GM21423 (cell line): ENCODE measurements around the gene JMJD8.

Source experiments
- ATAC-seq: cut with Tn5 transposase; IDR thresholded peaks from one replicate; pipeline ENCODE4 v1.9.1; 2021; ENCODE audit warnings: mild to moderate bottlenecking, moderate library complexity; ENCODE audit not compliant: unreplicated experiment

Gene JMJD8

GRCh38 chr16:684071-684794 lies at the start of gene JMJD8:
Gene JMJD8, minus strand, starts transcription at chr16:684334. Its CDS starts 15 bp downstream, at chr16:684319.
- ATAC-seq: peak; percentile 65

GRCh38 chr16:733382-734207 lies 49.5 kb upstream of the JMJD8 start:
- no peak for ATAC-seq

- no peak for ATAC-seq
These were observed 48.8 kb upstream of the JMJD8 start for GRCh38 chr16:732936-733335.

- ATAC-seq: no peak
These were observed 48.2 kb upstream of the JMJD8 start for GRCh38 chr16:732332-732731.

GRCh38 chr16:730666-731509 lies 46.8 kb upstream of the JMJD8 start:
- ATAC-seq: no peak

- no peak for ATAC-seq
These were observed 45.9 kb upstream of the JMJD8 start for GRCh38 chr16:729768-730665.

- ATAC-seq: no peak
These were observed 45.0 kb upstream of the JMJD8 start for GRCh38 chr16:728890-729744.

- peak; percentile 39 for ATAC-seq
These were observed 44.2 kb upstream of the JMJD8 start for GRCh38 chr16:728131-728889.

- no peak for ATAC-seq
These were observed 43.3 kb upstream of the JMJD8 start for GRCh38 chr16:727291-727977.

- no peak for ATAC-seq
These were observed 42.5 kb upstream of the JMJD8 start, which contains the start of the genes CCDC78 and HAGHL for GRCh38 chr16:726438-727290. Gene CCDC78, minus strand, starts transcription at chr16:726443. Its CDS starts 76 bp downstream, at chr16:726367. Gene HAGHL, plus strand, starts transcription at chr16:727106. Its CDS starts 404 bp downstream, at chr16:727510.

GRCh38 chr16:726188-726437 lies 42.0 kb upstream of the JMJD8 start:
- no peak for ATAC-seq

- no peak for ATAC-seq
These were observed 41.5 kb upstream of the JMJD8 start for GRCh38 chr16:725463-726187.

GRCh38 chr16:725041-725376 lies 40.9 kb upstream of the JMJD8 start:
- no peak for ATAC-seq

GRCh38 chr16:724188-725040 lies 40.3 kb upstream of the JMJD8 start:
- ATAC-seq: no peak

GRCh38 chr16:723695-724094 lies 39.6 kb upstream of the JMJD8 start:
- ATAC-seq: no peak
